ENCODE results near the gene SLC36A1.

SLC36A1 gene

DNA sequence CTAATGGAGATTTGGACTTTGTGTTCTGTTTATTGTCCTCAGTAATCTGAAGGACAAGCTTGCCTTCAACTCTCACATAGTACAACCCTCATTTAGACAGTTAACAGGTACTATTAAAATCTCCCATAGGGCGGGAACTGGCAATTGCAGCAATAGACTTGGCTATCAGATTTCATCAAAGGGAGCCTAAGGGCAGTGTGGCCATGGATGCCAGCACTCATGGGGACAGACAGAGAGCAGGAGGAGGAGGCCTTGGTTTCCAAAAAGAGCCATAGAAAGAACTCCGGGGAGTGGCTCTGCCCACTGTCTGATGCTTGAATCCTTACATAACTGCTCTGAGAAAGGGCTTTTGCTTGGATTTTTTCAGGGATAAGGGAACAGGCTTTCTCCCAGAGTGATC, 6.8 kb downstream of the SLC36A1 start:
- no peak for DNase-seq

DNA sequence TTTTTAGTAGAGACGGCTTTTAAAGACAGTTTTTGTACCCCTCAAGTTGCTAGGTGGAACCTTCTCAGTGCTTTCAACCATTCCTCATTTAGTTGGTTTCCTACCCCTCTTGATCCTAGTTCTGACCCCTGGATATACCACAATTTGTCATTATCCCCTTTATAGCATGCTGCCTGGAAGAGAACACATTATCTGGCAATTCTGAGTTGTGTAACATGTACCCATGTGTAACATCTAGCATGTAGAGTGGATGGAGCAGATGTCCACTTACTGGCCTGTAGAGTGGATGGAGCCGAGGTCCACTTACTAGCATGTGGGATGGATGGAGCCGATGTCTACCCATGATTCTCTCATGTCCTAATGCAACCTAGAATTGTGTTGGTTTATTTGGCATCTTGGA, 7.5 kb downstream of the SLC36A1 start:
- DNase-seq: no peak

DNA sequence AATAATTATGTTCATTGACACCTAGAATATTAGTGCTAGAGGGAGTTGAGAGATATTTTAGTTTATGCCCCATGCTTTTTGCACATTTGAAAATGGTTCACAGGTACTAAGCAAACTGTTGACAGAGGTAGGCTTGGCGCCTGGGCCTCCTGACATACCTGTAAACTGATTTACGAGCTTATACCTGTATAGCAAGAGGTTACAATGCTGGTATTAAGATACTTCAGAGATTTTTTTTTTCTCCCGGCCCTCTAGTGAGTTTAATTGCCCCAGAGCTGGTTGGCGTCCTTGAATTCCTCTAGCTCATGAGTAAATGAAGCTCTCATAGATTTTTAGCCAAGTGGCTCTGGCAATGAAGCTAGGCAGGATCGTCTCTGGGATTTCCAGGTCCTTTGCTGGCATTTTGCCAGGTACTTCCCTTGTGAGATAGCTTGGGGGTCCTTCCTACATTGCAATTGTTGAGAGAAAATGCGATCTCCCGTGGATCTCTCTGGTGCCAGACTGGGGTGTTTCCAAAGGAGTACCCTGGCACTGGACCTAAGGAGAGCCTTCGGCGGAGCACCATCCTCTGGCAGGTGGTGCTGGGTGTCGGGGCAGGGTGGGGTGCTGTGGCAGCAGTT, 9.0 kb downstream of the SLC36A1 start:
- DNase-seq: peak; percentile 83

DNA sequence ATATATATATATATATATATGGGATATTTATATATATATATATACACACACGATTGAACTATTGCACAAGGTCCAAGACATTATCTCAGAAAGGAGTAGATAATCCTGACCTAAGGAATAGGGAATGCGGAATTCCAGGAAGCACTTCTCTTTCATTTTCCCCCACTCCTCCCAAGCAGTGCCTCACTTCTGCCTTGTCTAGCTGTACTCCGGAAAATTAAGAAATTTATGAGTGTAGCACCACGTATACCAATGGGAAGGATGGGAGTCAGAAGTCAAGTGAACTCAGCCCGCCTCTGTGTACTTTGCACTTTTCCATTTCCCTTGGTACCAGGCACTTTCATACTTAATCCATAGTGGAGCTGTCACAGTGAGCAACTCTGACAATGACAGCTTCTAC, 10.9 kb downstream of the SLC36A1 start:
- no peak for DNase-seq

DNA sequence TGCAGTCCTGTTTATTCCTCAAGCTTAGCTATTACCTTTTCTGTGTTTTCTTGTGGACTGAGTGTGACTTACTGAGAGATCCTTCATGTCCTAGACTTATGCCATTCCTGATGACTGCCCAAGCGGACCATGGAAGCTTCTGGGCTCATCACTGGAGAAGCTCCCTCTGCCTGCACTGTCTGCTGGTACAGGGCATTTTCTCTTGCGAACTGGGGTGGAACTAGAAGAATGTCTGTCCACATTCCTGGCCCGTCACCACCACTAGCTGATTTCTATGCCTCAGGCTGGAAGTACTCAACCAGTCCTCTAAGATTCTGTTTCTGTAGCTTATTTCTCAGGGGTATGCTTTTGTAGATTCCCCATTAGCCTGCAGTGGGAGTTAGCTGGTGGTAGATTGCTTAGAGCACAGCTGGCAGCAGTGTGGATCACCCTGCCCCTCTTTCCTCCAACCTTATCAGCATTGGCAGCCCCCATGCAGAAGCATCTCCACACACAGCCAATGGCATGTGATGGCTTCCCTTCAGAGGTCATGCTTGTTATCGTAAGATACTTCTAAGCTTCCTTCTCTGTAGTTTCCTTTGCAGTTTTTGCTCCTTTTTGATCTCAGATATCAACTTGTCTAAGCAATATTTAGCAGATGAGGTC, 12.4 kb downstream of the SLC36A1 start:
- DNase-seq: no peak

DNA sequence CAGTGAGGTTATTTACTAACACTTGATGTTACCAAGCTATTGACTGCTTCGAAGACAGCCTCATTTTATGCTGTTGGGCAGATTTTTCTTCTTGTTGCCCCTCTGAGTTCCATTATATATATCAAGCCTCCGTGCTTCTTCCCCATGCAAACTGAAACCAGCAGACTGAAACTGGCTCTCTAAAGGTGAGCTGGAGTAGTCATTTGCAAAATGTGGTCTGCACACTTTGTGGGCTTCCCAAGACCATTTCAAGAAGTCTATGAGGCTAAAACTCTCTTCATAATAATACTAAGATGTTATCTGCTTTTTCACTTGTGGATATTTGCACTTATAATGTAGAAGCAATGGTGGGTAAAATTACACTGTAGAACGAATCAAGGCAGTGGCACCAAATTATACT, 13.9 kb downstream of the SLC36A1 start:
- peak; percentile 29 for DNase-seq

DNA sequence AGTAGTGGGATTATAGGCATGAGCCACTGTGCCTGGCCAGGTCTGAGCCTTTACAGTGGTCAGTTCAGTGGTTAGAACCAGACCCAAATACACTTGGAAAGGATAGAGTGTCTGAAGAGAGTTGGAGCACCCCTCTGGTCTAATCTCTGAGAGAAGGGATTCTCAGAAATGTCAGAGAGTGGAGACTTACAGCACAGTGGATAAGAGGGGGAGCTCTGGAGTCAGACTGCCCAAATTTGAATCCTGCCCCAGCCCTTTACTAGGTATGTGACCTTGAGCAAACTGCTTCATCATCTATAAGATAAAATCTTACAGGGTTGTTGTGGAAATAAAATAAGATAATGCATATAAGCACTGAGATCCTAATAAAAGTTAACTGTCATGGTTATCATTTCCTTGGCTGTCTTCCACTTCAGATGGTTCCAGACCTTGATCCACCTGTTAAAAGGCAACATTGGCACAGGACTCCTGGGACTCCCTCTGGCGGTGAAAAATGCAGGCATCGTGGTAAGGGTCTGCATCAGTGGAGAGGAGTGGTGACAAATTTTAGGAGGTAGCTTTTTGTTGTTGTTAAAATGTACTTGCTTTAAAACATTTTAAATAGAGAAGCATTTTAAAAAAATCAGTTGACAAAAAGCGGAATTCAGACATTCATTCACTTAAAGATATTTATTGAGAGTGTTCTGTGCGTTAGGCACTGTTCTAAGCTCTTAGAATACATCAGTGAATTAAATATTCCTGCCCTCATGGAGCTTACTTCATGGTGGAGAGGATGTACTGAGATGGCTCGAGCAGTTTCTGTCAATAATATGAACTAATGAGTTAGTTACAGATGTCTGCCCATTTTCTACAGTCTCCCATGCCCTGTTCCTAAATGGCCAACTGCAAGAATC, 16.0 kb downstream of the SLC36A1 start:
- no peak for DNase-seq

DNA sequence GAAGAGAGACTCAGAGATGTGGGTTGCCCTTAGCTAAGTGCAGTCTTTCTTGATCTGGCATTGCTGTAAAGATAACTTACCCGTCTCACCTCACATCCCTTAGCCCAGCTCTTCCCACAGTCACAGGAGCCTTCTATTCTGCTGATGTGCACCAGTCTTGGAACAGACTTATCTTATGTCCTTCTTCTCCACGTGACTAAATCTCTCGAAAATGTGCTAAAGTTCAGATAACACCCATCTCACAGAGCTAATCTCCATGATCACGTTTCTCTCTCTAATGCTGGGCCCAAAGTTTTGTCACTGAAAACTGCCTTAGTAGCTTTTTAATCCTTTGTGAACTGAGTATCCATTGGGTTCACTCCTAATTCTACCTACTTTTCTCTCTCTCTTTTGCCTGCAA, 16.7 kb downstream of the SLC36A1 start:
- DNase-seq: no peak

DNA sequence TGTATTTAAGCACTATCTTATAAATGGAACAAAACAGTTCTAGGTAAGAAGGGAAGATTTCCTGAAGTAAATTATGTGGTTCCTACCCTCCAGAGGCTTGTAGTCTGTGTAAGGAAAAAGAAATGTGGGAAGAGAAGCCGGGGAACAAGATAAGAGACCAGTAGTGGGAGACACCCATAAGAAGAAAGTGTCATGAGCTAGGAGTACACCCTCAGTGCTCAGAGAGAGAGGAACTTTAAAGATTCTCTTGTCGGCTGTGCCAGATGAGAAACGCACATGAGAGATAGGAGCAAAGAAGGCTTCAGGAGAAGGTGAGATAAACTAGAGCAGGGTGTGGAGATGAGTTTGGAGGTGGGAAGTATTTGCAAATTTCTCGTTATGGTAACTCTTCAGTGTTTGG, 18.1 kb downstream of the SLC36A1 start:
- DNase-seq: no peak

DNA sequence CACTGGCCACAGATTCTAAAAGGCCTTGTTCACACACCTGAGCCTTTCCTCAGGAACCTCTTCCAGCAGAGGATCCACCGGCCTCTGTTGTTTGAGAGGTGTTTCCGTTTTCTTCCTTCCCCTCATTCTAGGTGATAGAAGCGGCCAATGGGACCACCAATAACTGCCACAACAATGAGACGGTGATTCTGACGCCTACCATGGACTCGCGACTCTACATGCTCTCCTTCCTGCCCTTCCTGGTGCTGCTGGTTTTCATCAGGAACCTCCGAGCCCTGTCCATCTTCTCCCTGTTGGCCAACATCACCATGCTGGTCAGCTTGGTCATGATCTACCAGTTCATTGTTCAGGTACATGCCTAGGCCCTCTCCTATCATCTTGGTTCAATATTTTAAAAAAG, 20.2 kb downstream of the SLC36A1 start:
- DNase-seq: no peak

DNA sequence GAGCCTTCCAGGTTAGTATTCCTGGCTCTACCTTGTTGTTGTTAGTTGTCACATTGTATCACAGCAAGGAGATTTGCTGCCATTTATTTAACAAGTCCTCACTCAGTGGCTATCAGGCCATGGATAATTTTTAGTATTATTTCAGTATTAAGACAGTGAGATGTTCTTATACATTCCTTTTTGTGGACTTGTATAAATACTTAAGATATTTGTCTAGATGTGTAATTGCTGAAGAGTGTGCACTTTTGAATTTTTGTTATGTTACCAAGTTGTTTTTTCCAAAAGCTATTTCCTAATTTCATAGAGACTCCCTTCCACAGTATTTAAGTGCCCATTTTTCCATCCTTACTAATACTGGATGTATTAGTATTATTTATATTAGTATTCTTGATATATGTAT, 22.0 kb downstream of the SLC36A1 start:
- DNase-seq: no peak

DNA sequence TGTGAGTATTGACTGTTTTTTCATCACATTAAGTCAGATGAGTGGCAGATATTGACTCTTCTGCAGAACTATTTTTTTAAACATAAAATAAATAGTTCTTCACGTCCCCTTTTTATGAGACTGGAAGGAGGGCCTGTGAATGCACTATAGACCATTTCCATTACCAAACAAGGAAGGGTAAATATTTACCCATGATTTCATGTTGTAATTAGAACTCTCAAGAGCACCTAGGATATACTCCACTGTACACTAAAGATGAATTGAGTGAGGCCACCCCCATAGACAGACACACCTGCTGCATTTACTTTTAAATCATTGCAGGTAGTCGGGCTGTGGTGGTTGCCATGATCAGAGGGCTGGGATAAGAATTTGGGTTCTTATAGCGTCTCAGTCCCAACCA, 22.6 kb downstream of the SLC36A1 start:
- peak; percentile 86 for DNase-seq

DNA sequence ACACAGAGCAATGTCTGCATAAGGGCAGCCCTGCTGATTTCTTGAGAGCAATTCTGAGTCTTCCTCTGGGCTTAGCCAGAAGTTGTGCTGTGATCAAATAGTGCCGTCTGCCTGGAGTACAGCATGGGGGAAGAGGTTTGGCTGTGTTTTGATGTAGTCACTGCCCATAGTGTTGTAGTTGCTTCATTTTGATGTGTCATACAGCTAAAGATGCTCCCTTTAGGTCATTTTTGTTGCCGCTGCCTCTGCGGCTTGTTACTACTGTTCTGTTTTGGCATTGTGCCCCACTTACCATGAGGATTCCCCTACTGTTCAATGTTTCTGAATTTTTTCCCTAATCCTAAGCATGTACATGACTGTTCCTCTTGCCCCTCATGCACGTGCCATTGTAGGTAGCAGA, 23.0 kb downstream of the SLC36A1 start:
- DNase-seq: peak; percentile 53

DNA sequence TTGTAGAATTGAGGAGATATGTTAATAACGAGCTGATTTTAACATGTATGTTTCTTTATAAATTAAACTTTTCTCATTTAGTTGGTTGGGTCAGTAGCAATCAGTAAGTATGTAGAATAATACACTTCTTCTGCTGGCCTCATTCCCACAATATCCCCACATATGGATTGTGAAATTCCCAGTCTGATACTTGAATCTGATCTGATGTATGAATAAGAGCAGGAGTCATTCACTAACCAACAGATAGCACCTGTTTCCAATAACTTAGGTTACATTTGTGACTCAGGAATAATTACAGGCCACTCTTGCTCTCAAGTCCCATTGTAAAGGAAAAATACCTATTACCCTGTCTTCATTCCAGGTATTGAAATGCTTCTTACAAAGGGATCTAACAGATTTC, 23.9 kb downstream of the SLC36A1 start:
- peak; percentile 46 for DNase-seq

DNA sequence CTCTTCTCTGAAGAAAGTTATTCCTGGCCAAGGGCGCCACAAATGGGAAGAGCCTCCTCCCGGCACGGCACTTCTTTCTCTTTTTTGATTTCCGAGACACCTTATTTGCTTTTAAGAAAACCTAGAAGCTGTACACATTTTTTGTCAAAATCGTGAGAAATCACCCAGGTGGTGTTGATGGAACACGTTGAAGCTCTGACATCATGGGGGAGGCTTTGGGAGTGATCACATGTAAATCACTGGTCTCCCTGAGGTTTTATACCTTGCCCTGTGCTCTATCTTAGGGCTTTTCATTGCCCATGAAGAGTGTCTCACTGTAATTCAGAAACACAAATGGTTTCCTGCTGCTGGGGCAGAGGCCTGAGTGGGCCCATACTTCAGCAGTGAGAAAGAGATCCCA, 27.4 kb downstream of the SLC36A1 start:
- no peak for DNase-seq

DNA sequence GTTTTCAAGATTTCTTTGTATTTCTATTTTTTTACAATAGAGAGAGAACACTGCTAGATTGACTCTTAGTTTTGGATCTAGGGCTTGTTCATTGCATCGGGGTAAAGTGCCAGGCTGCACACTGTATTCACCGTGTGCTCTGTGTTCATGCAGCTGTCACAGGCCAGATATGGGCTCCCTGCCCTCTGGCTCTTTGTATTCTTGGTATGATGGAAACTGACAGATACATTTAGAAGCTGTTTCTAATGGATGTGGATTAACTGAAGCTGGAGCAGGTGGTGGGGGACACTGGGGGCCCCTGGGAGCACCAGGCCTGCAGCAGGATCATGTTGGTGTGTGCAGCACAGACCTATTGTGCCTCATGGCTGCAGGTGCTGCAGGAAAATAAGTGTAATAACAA, 28.0 kb downstream of the SLC36A1 start:
- no peak for DNase-seq

DNA sequence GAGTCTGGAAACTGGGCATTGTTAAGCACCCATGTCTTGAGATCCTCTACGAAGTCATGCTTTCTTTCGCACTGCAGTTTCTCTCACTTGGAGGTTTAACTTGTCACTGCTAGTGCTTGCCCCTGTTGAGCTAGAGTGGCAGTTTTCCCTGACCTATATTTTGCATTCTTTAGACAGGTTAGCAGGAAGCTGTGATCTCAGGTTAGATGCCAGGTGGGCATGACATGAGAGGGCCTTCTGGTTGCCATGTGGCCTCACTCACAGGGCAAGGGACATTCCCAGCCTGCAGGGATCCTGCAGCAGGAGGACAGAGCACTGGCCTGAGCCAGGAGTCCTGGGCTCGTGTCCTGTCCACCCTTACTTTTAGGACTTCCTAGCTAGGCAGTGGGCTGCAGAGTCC, 28.6 kb downstream of the SLC36A1 start:
- DNase-seq: no peak

DNA sequence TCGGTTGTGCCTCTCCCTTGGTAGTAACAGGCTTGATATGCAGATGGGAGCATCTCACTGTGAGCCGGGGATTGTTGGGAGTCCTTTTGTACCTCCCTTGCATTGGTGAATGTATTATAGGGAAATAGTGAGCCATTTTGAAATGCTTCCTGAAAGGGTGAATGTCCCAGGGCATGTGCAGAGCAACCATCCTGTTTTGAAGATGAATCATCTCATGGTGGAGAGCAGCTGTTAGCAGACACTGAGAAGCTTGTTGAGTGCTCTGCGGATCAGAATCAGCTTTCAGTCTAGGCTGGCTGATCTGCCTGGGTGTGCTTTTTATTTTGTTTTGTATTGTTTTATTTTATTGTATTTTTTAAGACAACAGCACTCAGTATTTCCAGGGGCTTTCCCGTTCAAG, 29.7 kb downstream of the SLC36A1 start:
- DNase-seq: no peak

DNA sequence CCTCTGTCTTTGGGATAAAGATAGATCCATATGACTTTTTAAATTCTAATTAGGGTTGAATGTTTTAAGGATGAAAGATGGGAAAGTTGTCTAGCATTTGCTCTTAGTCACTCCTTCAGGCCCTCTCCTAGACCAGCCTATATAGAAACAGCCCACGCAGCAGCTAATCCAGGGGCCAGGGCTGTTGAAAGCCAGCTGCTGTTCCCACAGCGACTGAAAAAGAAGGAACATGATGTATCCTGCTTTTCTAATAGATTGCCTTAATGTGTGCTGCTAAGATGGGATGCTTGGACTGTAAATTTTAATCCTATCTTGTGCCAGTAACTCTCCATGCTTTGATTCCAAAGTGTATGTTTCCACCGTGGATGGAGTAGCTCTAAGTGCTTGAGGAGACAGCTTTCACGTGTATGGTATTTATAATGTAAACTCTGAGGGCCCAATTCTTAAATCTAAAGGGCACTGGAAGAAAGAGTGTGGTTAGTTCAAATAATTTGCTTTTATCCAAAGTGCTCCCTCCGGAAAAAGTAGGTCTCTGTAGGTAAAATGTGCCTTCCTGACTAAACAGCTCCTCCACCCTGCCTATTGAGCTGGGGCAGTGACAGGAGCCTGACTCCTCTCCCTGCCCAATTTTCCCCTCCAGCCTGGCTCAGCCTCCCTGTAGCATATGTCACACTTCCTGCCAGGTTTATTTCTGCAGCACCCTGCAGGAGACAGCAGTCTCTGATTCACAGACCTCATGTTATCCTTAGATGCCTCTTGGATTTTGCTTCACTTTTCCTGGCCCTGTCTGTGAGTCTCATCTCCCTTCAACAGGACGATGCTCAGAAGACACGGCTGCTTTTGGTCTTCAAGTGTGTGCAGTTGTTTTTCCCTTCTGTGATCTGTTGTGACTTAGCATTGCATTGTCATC, 33.2 kb downstream of the SLC36A1 start:
- DNase-seq: peak; percentile 64

DNA sequence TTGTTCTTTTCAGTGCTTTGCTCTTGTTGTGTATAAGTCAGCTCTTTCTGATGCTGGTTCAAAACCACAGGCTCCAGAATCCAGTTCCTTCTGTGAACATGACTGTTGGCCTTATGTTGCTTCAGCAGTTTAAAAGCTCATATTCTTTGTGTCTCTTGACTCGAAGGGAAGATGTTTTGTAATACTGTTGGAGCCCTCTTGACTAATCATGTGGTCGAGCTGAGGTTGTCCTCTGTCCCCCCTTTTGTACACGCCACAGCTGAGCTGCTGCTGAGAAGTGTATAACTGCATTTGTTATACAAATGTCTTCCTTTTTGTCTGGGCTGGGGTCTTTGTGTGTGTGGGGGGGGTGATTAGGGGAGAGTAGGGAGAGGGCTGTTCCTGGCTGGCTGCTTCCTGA, 35.8 kb downstream of the SLC36A1 start:
- DNase-seq: no peak

DNA sequence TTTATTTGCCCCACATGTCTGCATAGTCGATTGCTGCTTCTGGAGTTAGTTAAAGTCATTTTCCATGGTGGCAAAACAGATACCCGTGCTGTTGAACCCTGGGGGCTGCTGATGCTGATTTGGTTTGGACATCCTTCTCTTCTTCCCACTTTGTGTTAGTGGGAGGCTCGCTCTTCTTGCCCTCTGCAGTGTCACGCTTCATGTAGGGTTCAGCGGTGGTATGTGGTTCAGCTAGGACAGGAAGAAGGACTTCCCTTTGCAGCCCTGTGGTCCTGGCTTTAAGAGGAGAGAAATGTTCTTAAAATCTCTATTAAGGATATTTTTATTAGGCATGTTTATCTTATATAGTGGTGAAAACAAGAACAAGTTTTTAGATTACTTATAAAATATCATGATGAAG, 36.2 kb downstream of the SLC36A1 start:
- peak; percentile 14 for DNase-seq

DNA sequence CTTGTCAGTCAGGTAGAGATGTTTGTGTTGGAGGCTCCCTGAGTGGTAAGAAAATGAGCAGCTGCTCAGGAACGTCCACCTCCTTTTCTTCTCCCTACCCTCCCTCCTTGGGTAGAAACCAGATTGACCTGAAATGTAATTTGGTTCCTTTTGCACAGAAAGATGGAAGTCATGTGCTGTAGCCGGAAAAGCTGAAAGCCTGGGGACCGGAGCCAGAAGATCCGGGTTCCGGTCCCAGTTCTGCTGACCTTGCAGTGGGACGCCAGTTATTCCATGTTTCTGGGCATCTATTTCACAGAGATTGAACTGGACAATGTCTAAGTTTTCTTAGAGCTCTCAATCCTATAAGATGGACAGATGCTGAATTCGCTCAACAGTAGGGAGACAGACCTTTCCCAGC, 40.1 kb downstream of the SLC36A1 start:
- no peak for DNase-seq

DNA sequence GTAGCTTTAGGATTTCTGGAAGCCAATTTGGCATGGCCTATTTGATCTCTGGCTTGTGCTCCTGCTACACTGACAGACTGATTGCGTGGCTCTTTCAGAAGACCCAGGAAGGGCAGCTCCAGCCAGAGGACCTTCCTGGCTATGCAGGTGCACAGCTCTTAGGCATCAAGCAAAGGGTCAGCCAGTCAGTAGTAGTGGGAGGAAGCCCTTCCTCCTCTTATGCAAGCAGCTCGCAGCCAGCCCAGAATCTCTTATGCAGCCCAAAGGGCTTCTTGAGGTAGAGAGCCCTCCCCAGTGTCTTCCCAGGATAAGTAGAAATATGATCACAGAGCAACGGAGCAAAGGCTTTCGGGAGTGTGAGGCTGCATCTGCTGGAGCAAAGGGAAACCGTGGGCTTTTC, 43.2 kb downstream of the SLC36A1 start:
- peak; percentile 17 for DNase-seq
